ENCODE results near the gene TRABD.

DNA sequence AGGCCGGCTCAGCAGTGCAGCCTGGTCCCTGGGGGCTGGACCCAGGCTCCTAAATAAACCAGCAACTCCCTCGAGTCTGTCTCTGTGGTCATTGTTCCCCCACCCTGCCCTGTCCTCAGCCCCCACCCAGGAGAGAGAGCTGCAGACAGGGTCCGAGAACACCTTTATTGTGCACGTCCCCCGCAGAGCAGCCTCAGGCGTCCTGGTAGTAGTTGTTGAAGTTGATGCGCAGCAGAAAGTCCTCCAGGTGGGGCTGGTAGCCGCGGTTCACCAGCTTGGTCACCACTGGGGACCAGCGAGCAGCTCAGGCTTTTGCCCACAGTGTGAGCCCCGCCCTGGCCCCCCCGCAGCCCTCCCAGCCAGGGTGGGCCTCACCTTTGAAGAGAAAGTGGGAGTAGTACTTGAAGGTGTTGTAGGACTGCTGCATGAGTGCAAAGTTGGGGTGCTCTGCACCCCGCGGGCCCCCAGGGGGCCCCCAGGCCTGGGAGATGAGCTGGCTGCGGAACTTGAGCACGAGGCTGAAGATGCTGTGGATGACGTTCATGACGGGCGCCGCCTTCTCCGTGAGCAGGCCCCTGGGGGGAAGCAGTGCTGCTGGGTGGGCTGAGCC lies 31.9 kb downstream of the TRABD start:
- TF ChIP-seq GATA2 (IDR thresholded peaks at IDR 0.05; ENCODE audit: low read depth, low read length) (no peak), GATA3 (IDR thresholded peaks at IDR 0.05; ENCODE audit: low read depth, low read length) (no peak)

Data from SH-SY5Y (cell line).